H1 (cell line): ENCODE data around the gene CDC42EP4. TPM values are rescaled to one million over a fixed set of nuclear protein-coding genes. Genes with fewer than 3 reads are reported as not detected.

Source experiments
- CTCF ChIA-PET: fragments of 300-600 bp; sonication (Branson Sonifier 250); formaldehyde crosslinking; loops from one replicate; lab custom pipeline; 2021; ENCODE audit not compliant: partially characterized antibody; lab: Charles Lee
- POLR2A ChIA-PET: fragments of 300-600 bp; sonication (Branson Sonifier 250); formaldehyde crosslinking; loops from one replicate; lab custom pipeline; 2021; ENCODE audit warnings: inconsistent platforms; ENCODE audit not compliant: partially characterized antibody; lab: Charles Lee
- DNase-seq, 2 experiments: peaks; one replicate each; pipeline versions ENCODE4 v3.0.0 to v3.0.0-alpha.2; 2010 to 2022; ENCODE audit warnings: low spot score in 2 of 2, low read depth in 1 of 2, mixed read lengths in 1 of 2
- FAIRE-seq: peaks from 2 replicates; lab custom pipeline; 2011; peaks lifted over from hg19 to GRCh38; lab: Jason Lieb, UNC
- H2AFZ ChIP-seq: 2 replicates; pipeline ENCODE4 v1.8.1; 2012; ENCODE audit warnings: low read length, inconsistent platforms
- H2AK5ac ChIP-seq: 2 replicates; pipeline ENCODE4 v1.6.1; 2013; ENCODE audit warnings: low read depth, low read length
- H2BK120ac ChIP-seq: replicated peaks from 2 replicates; pipeline ENCODE3; 2013; ENCODE audit warnings: low read depth, low read length, inconsistent platforms
- H2BK12ac ChIP-seq: 2 replicates; pipeline ENCODE4 v1.6.1; 2013; ENCODE audit warnings: low read depth, low read length
- H2BK15ac ChIP-seq: 2 replicates; pipeline ENCODE4 v1.6.1; 2013; ENCODE audit warnings: low read length
- H2BK20ac ChIP-seq: 2 replicates; pipeline ENCODE4 v1.6.1; 2013; ENCODE audit warnings: low read length
- H2BK5ac ChIP-seq: 2 replicates; pipeline ENCODE4 v1.6.1; 2013; ENCODE audit warnings: low read depth, low read length
- H3K14ac ChIP-seq: 2 replicates; pipeline ENCODE4 v1.6.1; 2013; ENCODE audit warnings: inconsistent platforms; ENCODE audit not compliant: insufficient read length
- H3K18ac ChIP-seq: 2 replicates; pipeline ENCODE4 v1.6.1; 2013; ENCODE audit warnings: low read length; ENCODE audit errors: extremely low read depth
- H3K23ac ChIP-seq: 2 replicates; pipeline ENCODE4 v1.6.1; 2013; ENCODE audit warnings: inconsistent platforms; ENCODE audit not compliant: insufficient read length
- H3K23me2 ChIP-seq: 2 replicates; pipeline ENCODE4 v1.6.1; 2013; ENCODE audit warnings: low read depth, low read length
- H3K27ac ChIP-seq: 2 replicates; pipeline ENCODE4 v1.6.1; 2011; ENCODE audit warnings: low read depth, low read length, inconsistent platforms
- H3K27me3 ChIP-seq, 4 experiments: replicated peaks in 1 of 4; 1 replicate in 1 of 4; 2 replicates in 3 of 4; pipeline versions ENCODE4 v1.6.1 to v1.8.1; 2011 to 2013; ENCODE audit warnings: low read length in 3 of 4, mild to moderate bottlenecking in 3 of 4, inconsistent platforms in 2 of 4, mixed read lengths in 2 of 4, moderate library complexity in 1 of 4; ENCODE audit not compliant: control insufficient read depth in 3 of 4, insufficient read depth in 3 of 4; ENCODE audit errors: extremely low read depth in 1 of 4
- H3K36me3 ChIP-seq, 4 experiments: 2 replicates each; pipeline versions ENCODE4 v1.6.1 to v1.8.1; 2011 to 2013; ENCODE audit warnings: mild to moderate bottlenecking in 4 of 4, low read length in 3 of 4, moderate library complexity in 2 of 4, control low read depth in 1 of 4, inconsistent platforms in 1 of 4; ENCODE audit not compliant: insufficient read depth in 4 of 4, control insufficient read depth in 2 of 4
- H3K4ac ChIP-seq: replicated peaks from 2 replicates; pipeline ENCODE3; 2013; ENCODE audit warnings: low read length, low read depth, mixed read lengths, inconsistent platforms; ENCODE audit not compliant: insufficient read length
- H3K4me1 ChIP-seq, 4 experiments: replicated peaks in 1 of 4; 1 replicate in 1 of 4; 2 replicates in 3 of 4; pipeline versions ENCODE4 v1.6.1 to v1.8.1; 2011 to 2013; ENCODE audit warnings: low read length in 3 of 4, inconsistent platforms in 2 of 4, mixed read lengths in 1 of 4; ENCODE audit not compliant: insufficient read depth in 4 of 4, control insufficient read depth in 3 of 4
- H3K4me2 ChIP-seq, 2 experiments: 2 replicates each; pipeline versions ENCODE4 v1.6.1 to v1.8.1; 2011 to 2013; ENCODE audit warnings: low read depth in 2 of 2, low read length in 2 of 2, control low read depth in 1 of 2, inconsistent platforms in 1 of 2, mild to moderate bottlenecking in 1 of 2; ENCODE audit not compliant: insufficient read depth in 1 of 2
- H3K4me3 ChIP-seq, 4 experiments: fragments of 200-600, 300-600 bp in 1 of 4; sonication (generic), shearing (Covaris generic), sonication (Bioruptor Twin) in 1 of 4; 2 replicates each; pipeline versions ENCODE4 v1.5.1 to v1.8.1; 2011 to 2016; ENCODE audit warnings: low read length in 4 of 4, low read depth in 3 of 4, control low read depth in 2 of 4, inconsistent platforms in 2 of 4, mild to moderate bottlenecking in 2 of 4, mixed read lengths in 1 of 4, moderate library complexity in 1 of 4; ENCODE audit not compliant: insufficient read depth in 2 of 4; ENCODE audit errors: extremely low read depth in 1 of 4
- H3K56ac ChIP-seq: replicated peaks from 2 replicates; pipeline ENCODE3; 2013; ENCODE audit warnings: low read depth, mild to moderate bottlenecking, mixed read lengths, low read length, inconsistent platforms; ENCODE audit not compliant: insufficient read length
- H3K79me1 ChIP-seq: 2 replicates; pipeline ENCODE4 v1.6.1; 2013; ENCODE audit warnings: low read depth, low read length, control low read depth
- H3K79me2 ChIP-seq, 2 experiments: 2 replicates each; pipeline versions ENCODE4 v1.6.1 to v1.8.1; 2012 to 2013; ENCODE audit warnings: low read length in 2 of 2, mild to moderate bottlenecking in 2 of 2, inconsistent platforms in 1 of 2; ENCODE audit not compliant: insufficient read depth in 2 of 2, control insufficient read depth in 1 of 2
- H3K9ac ChIP-seq, 4 experiments: replicated peaks in 1 of 4; 1 replicate in 1 of 4; 2 replicates in 3 of 4; pipeline versions ENCODE4 v1.6.1 to v1.8.1; 2011 to 2013; ENCODE audit warnings: low read depth in 3 of 4, low read length in 3 of 4, control low read depth in 2 of 4, mild to moderate bottlenecking in 2 of 4, moderate library complexity in 2 of 4, inconsistent platforms in 1 of 4; ENCODE audit errors: extremely low read depth in 1 of 4
- H3K9me3 ChIP-seq, 2 experiments: 2 replicates each; pipeline versions ENCODE4 v1.6.1 to v1.8.1; 2012 to 2013; ENCODE audit warnings: mild to moderate bottlenecking in 2 of 2, moderate library complexity in 2 of 2, control low read depth in 1 of 2, inconsistent platforms in 1 of 2, low read depth in 1 of 2, low read length in 1 of 2, mixed read lengths in 1 of 2; ENCODE audit not compliant: insufficient read depth in 2 of 2
- H4K20me1 ChIP-seq, 2 experiments: replicated peaks in 1 of 2; 2 replicates each; pipeline versions ENCODE3 to v1.8.1; 2011 to 2013; ENCODE audit warnings: inconsistent platforms in 2 of 2, low read length in 2 of 2, mild to moderate bottlenecking in 1 of 2; ENCODE audit not compliant: insufficient read depth in 2 of 2, control insufficient read depth in 1 of 2
- H4K5ac ChIP-seq: 2 replicates; pipeline ENCODE4 v1.6.1; 2013; ENCODE audit warnings: low read length, low read depth, mixed read lengths, inconsistent platforms; ENCODE audit not compliant: insufficient read length
- H4K8ac ChIP-seq: 2 replicates; pipeline ENCODE4 v1.8.0; 2013; ENCODE audit warnings: mild to moderate bottlenecking, moderate library complexity, low read length, inconsistent platforms; ENCODE audit not compliant: insufficient read depth; ENCODE audit errors: extremely low read depth
- H4K91ac ChIP-seq: replicated peaks from 2 replicates; pipeline ENCODE3; 2013; ENCODE audit warnings: low read length, mixed read lengths, inconsistent platforms; ENCODE audit not compliant: insufficient read length
- ASH2L ChIP-seq: fragments of 200-600, 300-600 bp; sonication (generic); IDR thresholded peaks from one replicate; pipeline ENCODE4 v1.7.1; 2017; ENCODE audit warnings: low read length
- BCL11A ChIP-seq, 2 experiments: IDR thresholded peaks; one replicate each; pipeline ENCODE4 v1.6.1; 2011; ENCODE audit warnings: low read depth in 2 of 2, low read length in 2 of 2, mild to moderate bottlenecking in 2 of 2
- CBX8 ChIP-seq: fragments of 300-800, 300-1000 bp; sonication (generic); IDR thresholded peaks from 2 replicates; pipeline ENCODE4 v1.7.1; 2016; ENCODE audit warnings: low read depth, low read length, borderline replicate concordance
- CHD2 ChIP-seq: IDR thresholded peaks from 2 replicates; pipeline ENCODE4 v1.6.1; 2012; ENCODE audit warnings: low read length, improper control_type of control experiment
- KDM4A ChIP-seq: IDR thresholded peaks from one replicate; pipeline ENCODE4 v1.7.1; 2012; ENCODE audit warnings: low read depth, mild to moderate bottlenecking, moderate library complexity, low read length, inconsistent platforms; ENCODE audit not compliant: severe bottlenecking
- NANOG ChIP-seq: IDR thresholded peaks from 2 replicates; pipeline ENCODE4 v1.6.1; 2011; ENCODE audit warnings: low read length, low read depth, mild to moderate bottlenecking, inconsistent platforms; ENCODE audit not compliant: insufficient read depth, poor library complexity, severe bottlenecking
- RFX5 ChIP-seq: IDR thresholded peaks from 2 replicates; pipeline ENCODE4 v1.6.1; 2011; ENCODE audit warnings: low read depth, low read length, improper control_type of control experiment, borderline replicate concordance
- SP4 ChIP-seq: IDR thresholded peaks from 2 replicates; pipeline ENCODE4 v1.6.1; 2012; ENCODE audit warnings: low read length, inconsistent platforms
- SRF ChIP-seq: IDR thresholded peaks from 2 replicates; pipeline ENCODE4 v1.6.1; 2011; ENCODE audit warnings: mild to moderate bottlenecking, low read depth, low read length, moderate library complexity
- SUZ12 ChIP-seq: fragments of 200-600 bp; sonication (generic); IDR thresholded peaks from 2 replicates; pipeline ENCODE4 v1.6.1; 2012; ENCODE audit warnings: mild to moderate bottlenecking, inconsistent platforms, low read length, moderate library complexity, mixed read lengths
- TEAD4 ChIP-seq: IDR thresholded peaks from 2 replicates; pipeline ENCODE4 v1.6.1; 2012; ENCODE audit warnings: low read depth, low read length, inconsistent platforms, mixed read lengths
- WGBS, 2 experiments: shearing (Covaris generic) in 1 of 2; methylation state at CpG; one replicate each; pipeline versions ENCODE4 v1.1.6 to v1.1.7; 2013 to 2015; ENCODE audit warnings: low lambda C conversion rate in 2 of 2, mixed read lengths in 2 of 2, inconsistent platforms in 1 of 2, low coverage in 1 of 2, missing lambda C conversion rate in 1 of 2; ENCODE audit not compliant: insufficient replicate concordance in 2 of 2, insufficient coverage in 1 of 2, insufficient read length in 1 of 2; ENCODE audit errors: extremely low coverage in 1 of 2, missing lambda C conversion rate in 1 of 2; 5-methylcytosine and 5-hydroxymethylcytosine counted together
- polyA plus RNA-seq, 7 experiments: library from polyadenylated mRNA; depleted of rRNA in 3 of 7; stranded (reverse) in 5 of 7; unstranded in 2 of 7; fragments of >200 nt in 5 of 7; fragments of 200-250 nt in 2 of 7; gene quantifications; 1 replicate in 5 of 7; 2 replicates in 1 of 7; 4 replicates in 1 of 7; pipeline versions ENCODE4 v1.2.1 to v1.2.3, GENCODE V29; 2011 to 2013; ENCODE audit warnings: missing spikeins in 2 of 7, mixed read lengths in 2 of 7
- total RNA-seq: library from RNA; stranded (reverse); fragmentation: NEBNext Ultra II Directional; extraction: Animal tissue kit (Norgen Biotek cat#: 25700); gene quantifications from 2 replicates; pipeline ENCODE4 v1.2.1, GENCODE V29; 2021
- TF ChIP-seq, protein P1 (sequence below): IDR thresholded peaks from 2 replicates; pipeline ENCODE4 v1.6.1; 2011; ENCODE audit warnings: low read depth, mild to moderate bottlenecking, low read length; ENCODE audit not compliant: insufficient read depth
- TF ChIP-seq, protein P2 (sequence below): IDR thresholded peaks from 2 replicates; pipeline ENCODE4 v1.6.1; 2012; ENCODE audit warnings: low read length, inconsistent platforms

CDC42EP4 gene
- total and polyA plus RNA-seq, 2 of the 8 experiments (the other 6 are each of a cell fraction or from before 2014, with no cell fraction given), result 8.8 to 12.6 TPM

DNA sequence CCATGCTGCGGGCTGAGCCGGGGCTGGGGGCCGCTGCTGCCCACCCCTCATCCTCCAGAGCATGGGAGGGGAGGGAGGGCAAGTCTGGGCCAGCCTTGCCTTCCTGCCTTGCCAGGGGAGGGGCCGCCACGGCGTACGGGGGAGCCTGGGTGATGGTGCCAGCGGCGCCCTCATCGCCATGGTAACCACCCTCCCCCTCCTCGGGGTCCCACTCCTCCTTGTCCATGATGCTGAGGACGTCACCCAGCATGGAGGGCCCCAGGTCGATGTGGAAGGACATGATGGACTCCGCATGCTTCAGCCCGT, 26.2 kb downstream of the CDC42EP4 start:
- DNase-seq (no peak), FAIRE-seq (no peak)
- H4K20me1 ChIP-seq, result peaks cover 0 to 1% of the 10 kb centered on the region in 2 experiments
- POLR2A ChIA-PET, result no interaction called here
- H2BK5ac ChIP-seq, result no peak overlapping the region
- no peak overlapping the region for H3K23ac ChIP-seq
- H3K4me1 ChIP-seq, result peaks cover 0 to 13% (median 7%) of the 10 kb centered on the region in 4 experiments; a peak in 6 of 7 replicates
- no peak overlapping the region for H2BK12ac ChIP-seq
- H3K4me2 ChIP-seq, result no peak overlapping the region
- H3K9ac ChIP-seq, result no peak overlapping the region
- H4K5ac ChIP-seq, result no peak overlapping the region
- no peaks in the 10 kb centered on the region; the same call in 1 of the 2 replicates for H3K23me2 ChIP-seq
- H3K79me2 ChIP-seq, result no peaks in the 10 kb centered on the region
- WGBS, 2 experiments, result 88% methylated on average over 13 of the region's 15 CpGs; no CpG with 5 or more reads in 1 of the 2 experiments
- H3K27me3 ChIP-seq, result no peaks in the 10 kb centered on the region
- H3K36me3 ChIP-seq, result peaks cover 0 to 6% (median 2%) of the 10 kb centered on the region in 4 experiments; a peak in 3 of 8 replicates
- H3K14ac ChIP-seq, result no peak overlapping the region
- no peak overlapping the region for H2AFZ ChIP-seq
- no peak overlapping the region for H3K18ac ChIP-seq
- H4K8ac ChIP-seq, result no peak overlapping the region
- no peak overlapping the region for H3K56ac ChIP-seq
- no peak overlapping the region for H2BK120ac ChIP-seq
- CTCF ChIA-PET, result interaction anchor here (1.0 to 1.5 kb wide), 4 partner anchors 13 to 59 kb away, joined by 3 read pairs; no protein-coding TSS in a partner anchor
- no peak overlapping the region; the same call in 1 of the 2 replicates for H2BK15ac ChIP-seq
- H3K79me1 ChIP-seq, result peaks cover 8% of the 10 kb centered on the region; the same call in 1 of the 2 replicates
- no peak overlapping the region for H3K4me3 ChIP-seq
- no peak overlapping the region for H4K91ac ChIP-seq
- H3K27ac ChIP-seq, result no peak overlapping the region
- no peak overlapping the region for H2AK5ac ChIP-seq
- no peak overlapping the region for H2BK20ac ChIP-seq
- no peak overlapping the region for H3K4ac ChIP-seq
- no peaks in the 10 kb centered on the region for H3K9me3 ChIP-seq
- TF ChIP-seq BCL11A (IDR thresholded peaks at IDR 0.05; ENCODE audit: low read depth in 2 of 2, low read length in 2 of 2), result no peak
- TF ChIP-seq, protein P1, sequence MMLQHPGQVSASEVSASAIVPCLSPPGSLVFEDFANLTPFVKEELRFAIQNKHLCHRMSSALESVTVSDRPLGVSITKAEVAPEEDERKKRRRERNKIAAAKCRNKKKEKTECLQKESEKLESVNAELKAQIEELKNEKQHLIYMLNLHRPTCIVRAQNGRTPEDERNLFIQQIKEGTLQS, result no peak
- no peak for TF ChIP-seq RFX5
- TF ChIP-seq NANOG, result no peak
- TF ChIP-seq CHD2, result no peak
- TF ChIP-seq SUZ12, result no peak
- TF ChIP-seq KDM4A, result no peak
- TF ChIP-seq, protein P2, sequence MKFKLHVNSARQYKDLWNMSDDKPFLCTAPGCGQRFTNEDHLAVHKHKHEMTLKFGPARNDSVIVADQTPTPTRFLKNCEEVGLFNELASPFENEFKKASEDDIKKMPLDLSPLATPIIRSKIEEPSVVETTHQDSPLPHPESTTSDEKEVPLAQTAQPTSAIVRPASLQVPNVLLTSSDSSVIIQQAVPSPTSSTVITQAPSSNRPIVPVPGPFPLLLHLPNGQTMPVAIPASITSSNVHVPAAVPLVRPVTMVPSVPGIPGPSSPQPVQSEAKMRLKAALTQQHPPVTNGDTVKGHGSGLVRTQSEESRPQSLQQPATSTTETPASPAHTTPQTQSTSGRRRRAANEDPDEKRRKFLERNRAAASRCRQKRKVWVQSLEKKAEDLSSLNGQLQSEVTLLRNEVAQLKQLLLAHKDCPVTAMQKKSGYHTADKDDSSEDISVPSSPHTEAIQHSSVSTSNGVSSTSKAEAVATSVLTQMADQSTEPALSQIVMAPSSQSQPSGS, result no peak
- TF ChIP-seq ASH2L, result no peak
- no peak for TF ChIP-seq SRF
- TF ChIP-seq TEAD4, result no peak
- no peak for TF ChIP-seq CBX8
- no peak for TF ChIP-seq SP4
